Neutrophil (primary cell): ENCODE data around the gene SNX19.
"Not testable (repeated sequence)": the region's sequence is repeated elsewhere in the genome, so short reads cannot be mapped to it uniquely, and the experiment has no call there.

Experiments used
- H3K27ac ChIP-seq: fragments of 200-600 bp; sonication (generic); 2 replicates; pipeline ENCODE4 v1.5.1; 2016; ENCODE audit warnings: mild to moderate bottlenecking, moderate library complexity
- H3K27me3 ChIP-seq: fragments of 200-600 bp; sonication (generic); 2 replicates; pipeline ENCODE4 v1.6.0; 2016; ENCODE audit warnings: mild to moderate bottlenecking
- H3K36me3 ChIP-seq: fragments of 200-600 bp; sonication (generic); 2 replicates; pipeline ENCODE4 v1.5.1; 2017
- H3K4me1 ChIP-seq, 2 experiments: fragments of 200-600 bp in 1 of 2; sonication (generic) in 1 of 2; 1 replicate in 1 of 2; 2 replicates in 1 of 2; pipeline versions ENCODE4 v1.5.1 to v1.6.1; 2013 to 2016; ENCODE audit warnings: low read depth in 1 of 2, low read length in 1 of 2, mild to moderate bottlenecking in 1 of 2, moderate library complexity in 1 of 2; ENCODE audit not compliant: control insufficient read depth in 1 of 2, insufficient read depth in 1 of 2
- H3K4me3 ChIP-seq, 2 experiments: fragments of 200-600 bp in 1 of 2; sonication (generic) in 1 of 2; 1 replicate in 1 of 2; 2 replicates in 1 of 2; pipeline ENCODE4 v1.5.1; 2013 to 2016; ENCODE audit warnings: low read depth in 1 of 2, low read length in 1 of 2, mild to moderate bottlenecking in 1 of 2, moderate library complexity in 1 of 2
- H3K9me3 ChIP-seq: fragments of 200-600 bp; sonication (generic); 2 replicates; pipeline ENCODE4 v1.5.1; 2016
- CTCF ChIP-seq: fragments of 200-600 bp; sonication (generic); IDR thresholded peaks from 2 replicates; pipeline ENCODE4 v1.5.1; 2016; ENCODE audit warnings: antibody characterized with exemption

Gene SNX19

GRCh38 chr11:130945896-130946295 is 29.6 kb upstream of the SNX19 start:
- H3K4me3 ChIP-seq = no peak overlapping the region
- H3K9me3 ChIP-seq = no peaks in the 10 kb centered on the region
- no peak overlapping the region for H3K27ac ChIP-seq
- H3K4me1 ChIP-seq = peaks cover 6 to 48% of the 10 kb centered on the region in 2 experiments
- no peaks in the 10 kb centered on the region for H3K36me3 ChIP-seq
- no peaks in the 10 kb centered on the region for H3K27me3 ChIP-seq
- no peak for TF ChIP-seq CTCF

- no peak for TF ChIP-seq CTCF
- Histone ChIP-seq H3K27me3 (peaks cover 37% of the 10 kb centered on the region), H3K4me3 (no peak overlapping the region), H3K4me1 (peaks cover 0 to 8% of the 10 kb centered on the region in 2 experiments), H3K36me3 (no peaks in the 10 kb centered on the region), H3K9me3 (no peaks in the 10 kb centered on the region), H3K27ac (no peak overlapping the region)
Measured at GRCh38 chr11:130940706-130941105, 24.4 kb upstream of the SNX19 start.

GRCh38 chr11:130937051-130937450 is 20.8 kb upstream of the SNX19 start:
- Histone ChIP-seq H3K36me3 (no peaks in the 10 kb centered on the region), H3K4me1 (no peaks in the 10 kb centered on the region), H3K9me3 (no peaks in the 10 kb centered on the region), H3K27me3 (peaks cover 37% of the 10 kb centered on the region), H3K4me3 (no peak overlapping the region), H3K27ac (no peak overlapping the region)
- TF ChIP-seq CTCF = no peak

GRCh38 chr11:130932086-130932712 is 15.9 kb upstream of the SNX19 start:
- Histone ChIP-seq H3K36me3 (no peaks in the 10 kb centered on the region), H3K4me1 (no peaks in the 10 kb centered on the region), H3K9me3 (no peaks in the 10 kb centered on the region), H3K27ac (no peak overlapping the region), H3K4me3 (no peak overlapping the region), H3K27me3 (peaks cover 17% of the 10 kb centered on the region)
- TF ChIP-seq CTCF = no peak

- no peak overlapping the region for H3K27ac ChIP-seq
- no peaks in the 10 kb centered on the region for H3K4me1 ChIP-seq
- H3K27me3 ChIP-seq = peaks cover 25% of the 10 kb centered on the region
- no peaks in the 10 kb centered on the region for H3K9me3 ChIP-seq
- H3K4me3 ChIP-seq = no peak overlapping the region
- TF ChIP-seq CTCF = no peak
- no peaks in the 10 kb centered on the region for H3K36me3 ChIP-seq
Measured at GRCh38 chr11:130924750-130925149, 8.5 kb upstream of the SNX19 start.

- Histone ChIP-seq H3K4me1 (peaks cover 9 to 14% of the 10 kb centered on the region in 2 experiments), H3K27me3 (peaks cover 40% of the 10 kb centered on the region)
- not testable (repeated sequence) for H3K9me3 ChIP-seq, H3K27ac ChIP-seq, H3K4me3 ChIP-seq, H3K36me3 ChIP-seq
Measured at GRCh38 chr11:130920612-130921011, 4.3 kb upstream of the SNX19 start.
